Calu3 (cell line): ENCODE measurements around the gene NDUFA12. TPM values are rescaled to one million over a fixed set of nuclear protein-coding genes. Genes with fewer than 3 reads are reported as not detected.

ENCODE experiments used
- BruUV-seq: library from RNA; stranded (reverse); fragments of 400-500 nt; replicated peaks from 2 replicates; lab custom pipeline; 2021; lab: Mats Ljungman, UMichigan
- CTCF ChIA-PET: fragments of 300-600 bp; sonication (Branson Sonifier 250); formaldehyde crosslinking; loops from one replicate; lab custom pipeline; 2022; ENCODE audit warnings: antibody characterized with exemption; lab: Charles Lee
- DNase-seq: peaks from one replicate; pipeline ENCODE4 v3.0.0; 2022
- H3K27ac Mint-ChIP-seq: one replicate; pipeline ENCODE4 v1.8.0; 2022; ENCODE audit warnings: mixed read lengths; ENCODE audit not compliant: unreplicated experiment
- H3K27me3 Mint-ChIP-seq: one replicate; pipeline ENCODE4 v1.8.0; 2022; ENCODE audit warnings: mixed read lengths; ENCODE audit not compliant: unreplicated experiment
- H3K36me3 Mint-ChIP-seq: one replicate; pipeline ENCODE4 v1.8.0; 2022; ENCODE audit warnings: mild to moderate bottlenecking, moderate library complexity, mixed read lengths; ENCODE audit not compliant: insufficient read depth, unreplicated experiment
- H3K4me1 Mint-ChIP-seq: one replicate; pipeline ENCODE4 v1.8.0; 2022; ENCODE audit warnings: mild to moderate bottlenecking, low read depth, mixed read lengths; ENCODE audit not compliant: unreplicated experiment
- H3K4me3 Mint-ChIP-seq: one replicate; pipeline ENCODE4 v1.8.0; 2022; ENCODE audit warnings: mild to moderate bottlenecking, low read depth, moderate library complexity, mixed read lengths; ENCODE audit not compliant: unreplicated experiment
- H3K9me3 Mint-ChIP-seq: one replicate; pipeline ENCODE4 v1.8.0; 2022; ENCODE audit warnings: low read depth, mixed read lengths; ENCODE audit not compliant: unreplicated experiment
- CTCF ChIP-seq: fragments of 200-600 bp; IDR thresholded peaks from one replicate; pipeline ENCODE4 v1.8.0; 2022; ENCODE audit warnings: antibody characterized with exemption; ENCODE audit not compliant: unreplicated experiment
- intact Hi-C: fragments of 100-400 bp; cut with micrococcal nuclease; formaldehyde crosslinking; loops from one replicate; pipeline ENCODE4 v1.10.0; 2022; ENCODE audit not compliant: unreplicated experiment
- total RNA-seq: library from RNA; stranded (reverse); gene quantifications from 2 replicates; pipeline ENCODE4 v1.2.3, GENCODE V29; 2022

NDUFA12 gene
- total RNA-seq, 1 experiment from 2014 or later, result 165 TPM

- H3K27ac Mint-ChIP-seq, result no peak overlapping the region
- H3K9me3 Mint-ChIP-seq, result peaks cover 7% of the 10 kb centered on the region
- CTCF ChIA-PET, result no interaction called here
- no TSS peak for BruUV-seq
- H3K4me1 Mint-ChIP-seq, result peaks cover 13% of the 10 kb centered on the region
- H3K4me3 Mint-ChIP-seq, result no peak overlapping the region
- no peak for TF ChIP-seq CTCF
- peaks cover 21% of the 10 kb centered on the region for H3K36me3 Mint-ChIP-seq
- H3K27me3 Mint-ChIP-seq, result no peaks in the 10 kb centered on the region
- intact Hi-C loops, result no loop called here
- DNase-seq, result no peak
These were observed 2.7 kb upstream of the NDUFA12 start for GRCh38 chr12:95006206-95006605.

- no peaks in the 10 kb centered on the region for H3K27me3 Mint-ChIP-seq
- H3K4me1 Mint-ChIP-seq, result peaks cover 13% of the 10 kb centered on the region
- TF ChIP-seq CTCF, result no peak
- peak overlapping the region; percentile 2 for H3K4me3 Mint-ChIP-seq
- CTCF ChIA-PET, result interaction anchor here (0.6 kb wide), 2 partner anchors 50 to 623 kb away, joined by 3 read pairs; no protein-coding TSS in a partner anchor
- DNase-seq, result no peak
- intact Hi-C loops, result no loop called here
- no TSS peak for BruUV-seq
- H3K9me3 Mint-ChIP-seq, result peaks cover 7% of the 10 kb centered on the region
- peaks cover 21% of the 10 kb centered on the region for H3K36me3 Mint-ChIP-seq
- peak overlapping the region; percentile 86 for H3K27ac Mint-ChIP-seq
These were observed 1.1 kb upstream of the NDUFA12 start for GRCh38 chr12:95004610-95005009.

GRCh38 chr12:95003921-95004272 lies 400 bp upstream of the NDUFA12 start:
- no peak for TF ChIP-seq CTCF
- Mint-ChIP-seq H3K9me3 (peaks cover 7% of the 10 kb centered on the region), H3K27me3 (no peaks in the 10 kb centered on the region), H3K4me3 (peak overlapping the region; percentile 92), H3K27ac (peak overlapping the region; percentile 93), H3K36me3 (peaks cover 21% of the 10 kb centered on the region), H3K4me1 (peaks cover 13% of the 10 kb centered on the region)
- no peak for DNase-seq
- intact Hi-C loops, result no loop called here
- BruUV-seq, result TSS peak; percentile 65
- CTCF ChIA-PET, result interaction anchor here (0.5 to 1.2 kb wide), 8 partner anchors 9 to 624 kb away, joined by 3 to 4 read pairs (median 3); no protein-coding TSS in a partner anchor

GRCh38 chr12:95002754-95003153 lies 743 bp downstream of the NDUFA12 start:
- peak overlapping the region; percentile 92 for H3K4me3 Mint-ChIP-seq
- H3K9me3 Mint-ChIP-seq, result peaks cover 7% of the 10 kb centered on the region
- H3K4me1 Mint-ChIP-seq, result peaks cover 13% of the 10 kb centered on the region
- CTCF ChIA-PET, result interaction anchor here (1.1 to 1.2 kb wide), 2 partner anchors 11 to 114 kb away, joined by 3 read pairs; no protein-coding TSS in a partner anchor
- H3K27ac Mint-ChIP-seq, result peak overlapping the region; percentile 93
- DNase-seq, result no peak
- intact Hi-C loops, result no loop called here
- H3K36me3 Mint-ChIP-seq, result peaks cover 21% of the 10 kb centered on the region
- no TSS peak for BruUV-seq
- H3K27me3 Mint-ChIP-seq, result no peaks in the 10 kb centered on the region
- TF ChIP-seq CTCF, result no peak
